Stomach (tissue), 4 donors: ENCODE results near the gene MIPOL1.
"Not testable (repeated sequence)": the region's sequence is repeated elsewhere in the genome, so short reads cannot be mapped to it uniquely, and the experiment has no call there.

Source experiments
- CTCF ChIP-seq, 7 experiments: fragments of 450-650 bp in 4 of 7; fragments of 200-600 bp in 3 of 7; sonication (generic) in 3 of 7; IDR thresholded peaks; one replicate each; pipeline ENCODE4 v1.5.1; 2016 to 2019; ENCODE audit warnings: antibody characterized with exemption in 7 of 7, control low read depth in 2 of 7, mild to moderate bottlenecking in 1 of 7
- EP300 ChIP-seq: sonication (generic); formaldehyde crosslinking; IDR thresholded peaks from one replicate; pipeline ENCODE4 v1.6.1; 2017; ENCODE audit warnings: antibody characterized with exemption

GRCh38 chr14:37236044-37236443, 38.3 kb downstream of the MIPOL1 start:
- TF ChIP-seq CTCF (IDR thresholded peaks at IDR 0.05); EP300: not testable (repeated sequence)
